IgD-negative memory B cell (primary cell): Measurements from ENCODE around the gene FOXP4. TPM values are rescaled to one million over a fixed set of nuclear protein-coding genes. Genes with fewer than 3 reads are reported as not detected.
A peak's percentile ranks its signal among the peaks of the same experiment; 100 is the strongest.

Experiments used
- H3K27ac Mint-ChIP-seq, 3 donors: one replicate each; pipeline ENCODE4 v1.8.0; 2020 to 2022; ENCODE audit warnings: mild to moderate bottlenecking in 3 of 3, mixed read lengths in 3 of 3, moderate library complexity in 1 of 3
- H3K27me3 Mint-ChIP-seq: one replicate; pipeline ENCODE4 v1.8.0; 2021; ENCODE audit warnings: mixed read lengths
- H3K36me3 Mint-ChIP-seq: one replicate; pipeline ENCODE4 v1.8.0; 2020; ENCODE audit warnings: mild to moderate bottlenecking, mixed read lengths
- H3K4me1 Mint-ChIP-seq, 3 donors: one replicate each; pipeline ENCODE4 v1.8.0; 2020 to 2022; ENCODE audit warnings: mixed read lengths in 3 of 3, mild to moderate bottlenecking in 1 of 3
- H3K4me3 Mint-ChIP-seq, 4 donors: one replicate each; pipeline ENCODE4 v1.8.0; 2020 to 2022; ENCODE audit warnings: mild to moderate bottlenecking in 4 of 4, mixed read lengths in 4 of 4, moderate library complexity in 3 of 4
- H3K9me3 Mint-ChIP-seq, 3 donors: one replicate each; pipeline ENCODE4 v1.8.0; 2020 to 2021; ENCODE audit warnings: mixed read lengths in 3 of 3, mild to moderate bottlenecking in 1 of 3
- polyA plus RNA-seq: library from polyadenylated mRNA; unstranded; fragments of 300-500 nt; fragmentation: Illumina TruSeq; gene quantifications from one replicate; pipeline ENCODE4 v1.2.3, GENCODE V29; 2021

FOXP4 gene, protein sequence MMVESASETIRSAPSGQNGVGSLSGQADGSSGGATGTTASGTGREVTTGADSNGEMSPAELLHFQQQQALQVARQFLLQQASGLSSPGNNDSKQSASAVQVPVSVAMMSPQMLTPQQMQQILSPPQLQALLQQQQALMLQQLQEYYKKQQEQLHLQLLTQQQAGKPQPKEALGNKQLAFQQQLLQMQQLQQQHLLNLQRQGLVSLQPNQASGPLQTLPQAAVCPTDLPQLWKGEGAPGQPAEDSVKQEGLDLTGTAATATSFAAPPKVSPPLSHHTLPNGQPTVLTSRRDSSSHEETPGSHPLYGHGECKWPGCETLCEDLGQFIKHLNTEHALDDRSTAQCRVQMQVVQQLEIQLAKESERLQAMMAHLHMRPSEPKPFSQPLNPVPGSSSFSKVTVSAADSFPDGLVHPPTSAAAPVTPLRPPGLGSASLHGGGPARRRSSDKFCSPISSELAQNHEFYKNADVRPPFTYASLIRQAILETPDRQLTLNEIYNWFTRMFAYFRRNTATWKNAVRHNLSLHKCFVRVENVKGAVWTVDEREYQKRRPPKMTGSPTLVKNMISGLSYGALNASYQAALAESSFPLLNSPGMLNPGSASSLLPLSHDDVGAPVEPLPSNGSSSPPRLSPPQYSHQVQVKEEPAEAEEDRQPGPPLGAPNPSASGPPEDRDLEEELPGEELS
- polyA plus RNA-seq = 2.6 TPM

DNA sequence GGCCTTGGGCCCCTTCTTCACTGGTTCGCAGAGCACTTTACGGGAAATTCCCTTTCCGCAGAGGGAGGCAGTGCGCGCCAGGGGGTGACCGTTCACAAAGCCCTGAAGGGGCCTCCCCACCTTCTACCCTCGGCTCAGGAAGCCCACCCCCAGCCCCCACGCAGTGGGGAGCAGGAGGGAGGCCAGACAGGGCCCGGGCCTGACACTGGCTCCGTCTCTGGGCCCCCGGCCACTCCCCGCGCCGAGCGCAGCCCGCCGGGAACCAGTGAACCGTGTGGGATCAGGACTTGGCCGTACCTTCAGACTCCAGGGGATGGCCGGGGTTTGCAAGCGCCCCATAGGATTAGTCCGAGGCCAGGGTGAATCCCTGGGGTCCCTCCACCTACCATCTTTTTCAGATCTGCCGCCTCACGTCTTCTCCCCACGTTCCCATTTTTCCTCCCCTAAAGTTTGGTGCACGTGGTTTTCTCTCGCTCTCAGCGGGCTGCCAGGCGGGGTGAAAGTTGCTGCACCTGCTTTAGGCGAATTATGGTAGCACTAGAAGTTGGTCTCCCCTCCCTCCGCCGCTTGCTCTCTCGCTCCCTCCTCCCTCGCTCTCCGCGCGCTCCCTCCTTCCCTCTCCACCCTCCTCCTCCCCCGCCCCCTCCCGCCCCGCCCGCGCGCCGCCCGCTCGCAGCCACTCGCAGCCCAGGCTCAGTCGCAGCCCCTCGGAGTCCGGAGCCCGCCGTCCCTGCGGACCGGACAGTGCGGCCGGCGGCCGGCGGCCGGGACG lies at the start of gene FOXP4:
TSS of gene FOXP4 (plus strand) at position 679 of the 772 bp plus-strand sequence. CDS start 19,380 bp downstream, outside the sequence.
- Mint-ChIP-seq H3K9me3 (no peaks in the 10 kb centered on the region), H3K4me1 (peaks cover 10 to 18% (median 16%) of the 10 kb centered on the region in 3 donors), H3K27me3 (peaks cover 7% of the 10 kb centered on the region), H3K36me3 (no peaks in the 10 kb centered on the region), H3K27ac (peak within 1 kb of the TSS; percentile 61 to 91 (median 71)), H3K4me3 (peak within 1 kb of the TSS; percentile 80 to 98 (median 96))

DNA sequence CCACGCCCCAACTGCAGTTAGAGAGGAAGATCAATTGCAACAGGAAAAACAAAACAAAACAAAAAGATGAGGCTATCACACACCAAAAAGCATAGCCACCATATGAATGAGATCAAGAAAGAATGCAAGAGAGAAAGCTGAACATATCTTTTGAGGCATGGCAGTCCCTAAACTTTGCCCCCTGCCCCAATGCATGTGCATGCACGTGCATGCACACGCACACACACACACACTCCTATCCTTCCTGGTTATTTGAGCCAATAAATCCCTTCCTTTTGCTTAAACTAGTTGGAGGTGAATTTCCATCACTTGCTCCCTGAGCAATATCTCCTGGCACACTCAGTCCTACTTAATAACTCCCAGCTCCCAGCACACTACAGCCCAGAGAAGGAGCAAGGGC lies 48.6 kb upstream of the FOXP4 start:
- Mint-ChIP-seq H3K4me3 (no peak overlapping the region), H3K9me3 (no peaks in the 10 kb centered on the region), H3K4me1 (peaks cover 0 to 5% (median 3%) of the 10 kb centered on the region in 3 donors), H3K27me3 (peaks cover 3% of the 10 kb centered on the region), H3K27ac (no peak overlapping the region), H3K36me3 (no peaks in the 10 kb centered on the region)

DNA sequence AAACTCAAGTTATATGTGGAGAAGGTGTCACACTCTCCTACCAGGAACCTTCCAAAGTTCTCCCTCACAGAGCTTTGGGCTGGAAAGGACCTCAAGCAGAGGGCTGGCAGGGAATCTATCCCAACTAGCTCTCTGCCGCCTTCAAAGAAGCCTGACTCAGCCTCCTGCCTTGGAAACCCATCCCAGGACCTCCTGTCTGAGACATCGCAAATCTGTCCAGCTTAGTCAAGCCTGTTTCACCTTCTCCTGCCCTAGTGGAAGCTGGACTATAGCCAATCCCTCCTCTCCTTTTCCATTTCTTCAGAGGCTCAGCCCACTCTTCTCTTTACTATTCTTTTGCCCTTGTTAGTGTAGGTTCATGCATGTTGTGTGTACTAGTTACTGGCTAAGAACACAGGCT lies 48.2 kb upstream of the FOXP4 start:
- Mint-ChIP-seq H3K27me3 (peaks cover 3% of the 10 kb centered on the region), H3K4me1 (peaks cover 0 to 5% (median 4%) of the 10 kb centered on the region in 3 donors), H3K9me3 (no peaks in the 10 kb centered on the region), H3K4me3 (no peak overlapping the region), H3K36me3 (no peaks in the 10 kb centered on the region), H3K27ac (no peak overlapping the region)

DNA sequence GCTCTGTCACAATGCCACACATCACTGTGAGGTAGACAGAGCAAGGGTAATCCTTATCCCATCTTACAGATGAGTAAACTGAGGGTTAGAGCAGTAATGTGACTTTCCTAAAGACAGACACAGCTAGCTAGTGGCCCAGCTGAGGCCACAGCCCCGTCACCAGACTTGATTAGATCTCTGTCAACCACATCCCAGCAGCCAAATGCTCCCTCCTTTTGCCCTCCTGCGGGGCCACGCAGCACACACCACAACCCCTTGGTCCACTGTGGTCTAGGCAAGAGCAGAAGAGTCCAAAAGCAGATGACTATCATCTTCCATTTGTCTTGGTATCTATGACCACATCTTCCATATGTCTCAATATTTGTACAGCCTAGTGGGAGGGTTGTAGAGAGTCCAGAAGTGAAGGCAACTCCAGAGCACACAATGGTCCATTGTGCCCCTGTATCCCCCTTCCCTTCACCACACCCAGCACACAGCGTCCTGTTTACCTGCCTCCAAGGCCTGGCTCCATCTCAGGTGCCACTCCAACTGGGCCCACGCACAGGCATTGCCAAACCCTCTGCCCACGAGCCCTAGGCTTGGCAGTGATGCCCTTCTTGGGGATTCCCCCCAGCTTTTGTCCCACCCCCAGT lies 47.1 kb upstream of the FOXP4 start:
- Mint-ChIP-seq H3K27me3 (peaks cover 4% of the 10 kb centered on the region), H3K36me3 (no peaks in the 10 kb centered on the region), H3K27ac (peak overlapping the region in 1 of 3 donors; percentile 23), H3K9me3 (no peaks in the 10 kb centered on the region), H3K4me3 (no peak overlapping the region), H3K4me1 (peaks cover 4 to 8% (median 8%) of the 10 kb centered on the region in 3 donors)

DNA sequence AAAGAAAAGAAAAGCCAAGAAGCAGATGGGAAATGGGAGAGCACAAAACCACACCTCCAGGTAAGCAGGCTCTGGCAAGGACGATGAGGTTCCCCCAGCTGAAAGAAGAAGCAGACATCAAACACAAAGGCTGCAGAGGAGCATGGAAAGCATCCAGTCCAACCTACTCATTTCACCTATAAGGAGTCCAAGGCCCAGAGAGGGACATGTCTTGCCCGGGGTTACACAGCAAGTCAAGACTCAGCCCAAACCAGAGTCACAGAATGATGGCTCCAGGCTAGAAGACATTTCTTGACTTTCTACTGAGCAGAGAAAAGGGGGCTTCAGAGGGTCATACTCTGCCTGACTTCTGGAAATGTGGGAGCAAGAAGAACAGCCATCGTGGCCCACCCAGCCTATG lies 45.6 kb upstream of the FOXP4 start:
- Mint-ChIP-seq H3K27me3 (peaks cover 14% of the 10 kb centered on the region), H3K9me3 (no peaks in the 10 kb centered on the region)

DNA sequence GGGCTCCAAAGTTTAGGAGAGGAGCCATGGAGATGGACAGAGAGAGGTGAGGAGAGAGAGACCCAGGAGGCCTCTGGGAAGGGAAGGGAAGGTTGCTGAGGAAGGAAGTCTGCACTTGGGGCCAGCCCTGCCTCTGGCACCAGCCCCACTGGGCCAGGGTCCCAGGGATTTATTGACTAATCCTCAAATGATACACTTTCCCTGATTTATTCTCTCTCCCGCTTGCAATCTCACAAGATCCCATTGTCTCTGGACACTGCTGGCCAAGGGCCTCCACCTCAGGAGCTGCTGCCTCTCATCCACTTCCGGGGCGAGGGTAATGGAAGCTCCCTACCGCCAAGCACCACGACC lies 43.6 kb upstream of the FOXP4 start:
- H3K4me3 Mint-ChIP-seq = no peak overlapping the region
- no peak overlapping the region for H3K27ac Mint-ChIP-seq
- H3K4me1 Mint-ChIP-seq = peaks cover 13 to 23% (median 15%) of the 10 kb centered on the region in 3 donors
- H3K36me3 Mint-ChIP-seq = no peaks in the 10 kb centered on the region
- peaks cover 21% of the 10 kb centered on the region for H3K27me3 Mint-ChIP-seq
- H3K9me3 Mint-ChIP-seq = no peaks in the 10 kb centered on the region

More for the DNA sequence above, 45.6 kb upstream of the FOXP4 start:
- Mint-ChIP-seq H3K36me3 (no peaks in the 10 kb centered on the region), H3K27ac (no peak overlapping the region), H3K4me3 (peak overlapping the region in 1 of 4 donors; percentile 56), H3K4me1 (peaks cover 9 to 14% (median 13%) of the 10 kb centered on the region in 3 donors)

DNA sequence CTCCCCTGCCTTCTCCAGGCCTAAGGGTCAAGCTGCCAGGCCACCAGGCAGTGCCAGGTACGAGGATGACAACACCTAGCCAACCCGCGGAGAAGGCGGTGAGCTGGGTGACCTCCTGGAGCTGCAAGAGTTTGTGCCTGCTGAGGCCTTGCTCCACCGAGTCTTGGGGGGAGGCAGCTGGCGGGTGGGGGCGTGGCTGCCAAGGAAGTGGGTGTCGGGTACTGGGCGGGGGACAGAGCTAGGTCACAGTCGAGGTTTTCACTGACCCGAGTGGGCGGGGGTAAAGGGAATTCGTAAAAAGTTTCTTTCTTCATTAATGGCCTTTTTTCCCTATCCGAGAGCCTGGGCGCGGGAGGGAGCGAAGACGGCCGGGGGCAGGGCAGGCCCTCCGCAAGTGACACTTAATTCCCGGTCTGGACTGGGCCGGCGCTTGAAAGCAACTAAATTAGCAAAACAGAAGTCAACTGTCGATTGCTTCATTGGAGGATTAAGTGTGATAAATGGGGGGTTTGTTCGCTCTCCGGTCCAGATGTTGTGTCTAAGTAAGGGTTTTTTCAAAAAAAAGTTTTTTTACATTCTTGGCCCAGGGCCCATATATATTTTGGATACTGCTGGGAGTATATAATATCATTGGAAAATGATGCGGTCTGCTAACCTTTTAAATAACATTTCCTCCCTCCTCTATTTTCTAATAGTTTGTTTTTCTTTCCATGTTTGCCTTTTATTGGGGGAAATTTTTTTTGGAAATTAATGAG lies 43.1 kb upstream of the FOXP4 start:
- no peak overlapping the region for H3K27ac Mint-ChIP-seq
- H3K4me1 Mint-ChIP-seq = peaks cover 13 to 25% (median 15%) of the 10 kb centered on the region in 3 donors
- peak overlapping the region in 3 of 4 donors; percentile 25 to 86 (median 70) for H3K4me3 Mint-ChIP-seq
- no peaks in the 10 kb centered on the region for H3K36me3 Mint-ChIP-seq
- no peaks in the 10 kb centered on the region for H3K9me3 Mint-ChIP-seq
- H3K27me3 Mint-ChIP-seq = peaks cover 24% of the 10 kb centered on the region

DNA sequence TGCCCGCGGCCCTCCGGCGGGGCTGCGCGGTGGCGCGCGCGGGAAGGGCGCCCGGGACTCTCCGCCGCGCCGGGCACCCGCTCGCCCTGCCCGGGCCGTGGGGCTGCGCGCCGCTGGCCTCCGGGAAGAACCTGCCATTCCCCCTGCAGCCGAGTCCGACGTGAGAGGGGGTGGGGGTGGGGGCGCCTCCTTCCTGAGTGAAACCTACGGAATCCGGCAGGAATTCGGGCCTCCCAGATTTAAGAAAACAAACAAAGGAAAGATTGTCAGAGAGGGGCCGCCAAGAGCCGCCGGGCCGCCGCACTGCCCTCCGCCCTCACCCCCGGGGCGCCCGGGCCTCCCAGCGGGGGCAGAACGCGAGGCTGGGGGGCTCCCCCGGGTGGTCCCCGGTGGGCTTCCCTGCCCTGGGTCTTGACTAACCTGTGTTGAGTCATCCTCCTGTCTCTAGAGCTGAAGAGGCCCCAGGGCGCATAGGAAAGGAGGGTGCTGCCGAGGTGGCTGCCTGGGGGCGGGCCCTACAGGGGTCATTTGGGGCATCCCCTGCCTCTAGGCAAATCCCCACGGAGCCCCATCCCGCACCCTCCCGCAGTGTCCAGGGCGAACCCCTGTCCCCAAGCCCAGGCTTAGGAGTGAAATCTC lies 42.2 kb upstream of the FOXP4 start:
- no peak overlapping the region for H3K27ac Mint-ChIP-seq

DNA sequence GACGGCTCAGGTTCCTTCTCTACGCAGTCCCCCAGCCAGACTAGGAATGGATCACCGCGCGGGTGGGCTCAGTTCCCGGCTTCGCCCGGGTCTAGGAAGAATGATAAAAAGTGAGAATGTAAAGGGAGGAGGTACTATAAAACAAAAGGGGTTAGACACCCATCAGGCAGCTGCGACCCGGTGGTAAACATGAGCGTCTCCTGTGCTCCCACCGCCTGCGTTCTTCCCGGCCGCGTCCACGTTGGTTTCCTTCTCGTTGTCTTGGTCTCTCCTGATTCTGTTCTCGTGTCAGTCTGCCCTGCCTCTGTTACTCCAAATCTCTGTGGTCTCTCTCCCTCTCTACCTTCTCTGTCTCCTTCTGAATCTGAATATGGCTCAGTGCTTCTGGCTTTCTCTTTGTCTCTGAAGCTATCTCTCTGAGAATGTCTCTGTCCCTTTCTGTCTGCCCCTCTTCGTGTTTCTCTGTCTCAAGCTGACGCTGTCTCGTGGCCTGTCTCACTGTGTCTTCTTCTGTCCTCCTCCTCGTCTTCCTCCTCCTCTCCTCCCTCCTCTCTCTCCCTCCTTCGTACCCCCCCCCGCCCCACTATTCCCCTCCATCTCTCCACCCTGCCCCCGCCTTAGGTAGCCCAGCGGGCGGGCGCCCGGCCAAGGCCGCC lies 41.6 kb upstream of the FOXP4 start:
- Mint-ChIP-seq H3K27ac (peak overlapping the region in 1 of 3 donors; percentile 51), H3K36me3 (no peaks in the 10 kb centered on the region), H3K27me3 (peaks cover 24% of the 10 kb centered on the region), H3K4me1 (peaks cover 13 to 25% (median 15%) of the 10 kb centered on the region in 3 donors), H3K4me3 (peak overlapping the region; percentile 33 to 93 (median 86)), H3K9me3 (no peaks in the 10 kb centered on the region)

More for the DNA sequence above, 42.2 kb upstream of the FOXP4 start:
- no peaks in the 10 kb centered on the region for H3K9me3 Mint-ChIP-seq
- H3K36me3 Mint-ChIP-seq = no peaks in the 10 kb centered on the region
- H3K27me3 Mint-ChIP-seq = peaks cover 24% of the 10 kb centered on the region
- peaks cover 13 to 25% (median 15%) of the 10 kb centered on the region in 3 donors for H3K4me1 Mint-ChIP-seq
- peak overlapping the region; percentile 33 to 93 (median 86) for H3K4me3 Mint-ChIP-seq

DNA sequence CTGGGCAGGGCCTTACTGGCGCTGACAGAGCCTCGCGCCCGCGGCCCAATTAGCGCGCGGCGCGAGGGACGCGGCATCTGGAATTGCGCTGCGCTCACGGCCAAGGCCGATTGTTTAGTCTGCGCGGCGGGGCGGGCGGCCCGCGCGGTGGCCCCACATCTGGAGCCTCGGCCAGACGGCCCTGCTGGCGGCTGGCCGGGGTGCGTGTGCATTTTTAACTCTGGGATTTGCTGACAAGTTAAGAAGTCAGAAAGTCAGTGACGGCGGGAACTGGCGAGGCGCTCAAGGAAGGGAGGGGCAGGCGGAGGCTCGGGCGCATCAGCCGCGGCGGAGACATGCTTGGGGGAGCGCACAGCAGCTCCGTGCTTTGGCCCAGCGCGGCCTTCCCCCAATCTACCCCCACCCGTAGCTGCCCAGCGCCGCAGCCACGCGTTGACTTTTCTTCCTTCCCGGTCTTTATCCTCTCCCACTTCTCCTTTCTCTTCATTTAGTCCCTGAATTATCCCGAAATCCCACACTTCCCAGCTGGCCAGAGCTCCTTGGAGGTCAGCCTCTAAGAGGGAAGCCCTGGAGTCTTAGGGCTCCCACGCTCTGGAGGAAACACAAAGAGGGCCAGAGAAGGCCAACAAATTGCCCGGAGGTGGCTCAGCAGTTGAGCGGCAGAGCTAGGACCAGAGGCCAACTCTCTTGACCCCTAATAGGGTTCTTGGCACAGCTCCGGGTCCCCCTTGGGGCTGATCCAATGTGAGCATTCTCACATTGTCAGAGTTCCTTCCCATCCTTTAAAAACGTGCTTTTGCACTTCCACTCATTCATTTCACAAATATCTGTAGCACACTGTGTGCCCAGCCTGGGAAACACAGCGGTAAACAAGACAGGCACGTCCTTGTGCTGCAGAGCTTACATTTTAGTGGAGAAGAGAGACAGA lies 40.8 kb upstream of the FOXP4 start:
- Mint-ChIP-seq H3K27ac (peak overlapping the region in 1 of 3 donors; percentile 44), H3K9me3 (no peaks in the 10 kb centered on the region), H3K27me3 (peaks cover 24% of the 10 kb centered on the region), H3K36me3 (no peaks in the 10 kb centered on the region), H3K4me1 (peaks cover 13 to 25% (median 15%) of the 10 kb centered on the region in 3 donors), H3K4me3 (peak overlapping the region; percentile 60 to 85 (median 82))

DNA sequence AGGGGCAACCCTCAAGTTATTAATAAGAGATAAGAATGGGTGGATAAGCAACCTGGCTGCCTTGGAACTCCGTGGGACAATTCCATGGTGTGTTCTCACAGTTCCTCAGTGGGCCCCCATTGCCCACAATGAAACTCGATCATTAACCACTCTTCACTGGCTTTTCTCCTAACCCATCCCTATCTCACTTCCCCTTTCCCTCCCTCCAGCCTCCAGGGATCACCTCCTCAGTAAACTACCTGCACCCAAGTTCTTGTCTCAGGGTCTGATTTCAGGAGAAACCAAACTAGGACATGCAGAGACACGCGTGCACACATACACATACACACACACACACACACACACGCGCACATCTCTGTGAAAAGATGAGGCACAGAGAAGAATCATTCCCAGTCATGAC lies 37.7 kb upstream of the FOXP4 start:
- no peaks in the 10 kb centered on the region for H3K36me3 Mint-ChIP-seq
- H3K9me3 Mint-ChIP-seq = no peaks in the 10 kb centered on the region
- peaks cover 8 to 21% (median 11%) of the 10 kb centered on the region in 3 donors for H3K4me1 Mint-ChIP-seq
- no peak overlapping the region for H3K4me3 Mint-ChIP-seq
- H3K27ac Mint-ChIP-seq = peak overlapping the region in 1 of 3 donors; percentile 28
- H3K27me3 Mint-ChIP-seq = peaks cover 22% of the 10 kb centered on the region

DNA sequence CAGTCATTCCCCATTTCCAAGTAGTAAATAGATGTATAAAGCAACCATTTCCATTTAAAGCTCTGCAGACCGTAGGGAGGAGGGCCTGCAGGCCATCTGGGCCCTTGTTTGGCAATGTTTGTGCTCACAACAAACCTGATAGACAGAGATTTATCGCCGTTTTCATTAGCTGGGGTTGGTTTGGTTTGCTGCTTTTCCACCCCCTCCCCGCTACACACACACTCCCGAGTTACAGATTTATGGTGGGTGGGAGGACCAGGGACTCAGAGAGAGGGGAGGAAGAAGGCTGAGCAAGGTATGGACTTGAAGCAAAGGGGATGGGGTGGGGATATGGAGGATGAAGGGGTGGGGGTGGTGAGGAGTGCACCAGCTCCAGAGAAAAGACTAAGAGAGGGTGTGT lies 36.6 kb upstream of the FOXP4 start:
- peaks cover 4 to 17% (median 11%) of the 10 kb centered on the region in 3 donors for H3K4me1 Mint-ChIP-seq
- peak overlapping the region in 1 of 3 donors; percentile 28 for H3K27ac Mint-ChIP-seq
- H3K36me3 Mint-ChIP-seq = no peaks in the 10 kb centered on the region
- no peak overlapping the region for H3K4me3 Mint-ChIP-seq
- H3K9me3 Mint-ChIP-seq = no peaks in the 10 kb centered on the region
- H3K27me3 Mint-ChIP-seq = peaks cover 17% of the 10 kb centered on the region
